NCI-H2196 treated with DMSO at 0.1 percent for 48 hours (cell line): ENCODE measurements around the gene TMEM89.
A peak's percentile ranks its signal among the peaks of the same experiment; 100 is the strongest.

Experiments
- DNase-seq: peaks from one replicate; lab custom pipeline; 2025; ENCODE audit not compliant: unreplicated experiment; lab: John Stamatoyannopoulos, UW

The TMEM89 gene, protein sequence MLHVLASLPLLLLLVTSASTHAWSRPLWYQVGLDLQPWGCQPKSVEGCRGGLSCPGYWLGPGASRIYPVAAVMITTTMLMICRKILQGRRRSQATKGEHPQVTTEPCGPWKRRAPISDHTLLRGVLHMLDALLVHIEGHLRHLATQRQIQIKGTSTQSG

GRCh38 chr3:48621461-48621869 is at the start of gene TMEM89:
Gene TMEM89 (minus strand): TSS chr3:48621769. CDS start chr3:48621756, 13 bp downstream.
- DNase-seq, result no peak

- no peak for DNase-seq
These were observed 43.4 kb upstream of the TMEM89 start for GRCh38 chr3:48664929-48665328.

GRCh38 chr3:48664313-48664644 is 42.7 kb upstream of the TMEM89 start:
- DNase-seq, result no peak

DNA sequence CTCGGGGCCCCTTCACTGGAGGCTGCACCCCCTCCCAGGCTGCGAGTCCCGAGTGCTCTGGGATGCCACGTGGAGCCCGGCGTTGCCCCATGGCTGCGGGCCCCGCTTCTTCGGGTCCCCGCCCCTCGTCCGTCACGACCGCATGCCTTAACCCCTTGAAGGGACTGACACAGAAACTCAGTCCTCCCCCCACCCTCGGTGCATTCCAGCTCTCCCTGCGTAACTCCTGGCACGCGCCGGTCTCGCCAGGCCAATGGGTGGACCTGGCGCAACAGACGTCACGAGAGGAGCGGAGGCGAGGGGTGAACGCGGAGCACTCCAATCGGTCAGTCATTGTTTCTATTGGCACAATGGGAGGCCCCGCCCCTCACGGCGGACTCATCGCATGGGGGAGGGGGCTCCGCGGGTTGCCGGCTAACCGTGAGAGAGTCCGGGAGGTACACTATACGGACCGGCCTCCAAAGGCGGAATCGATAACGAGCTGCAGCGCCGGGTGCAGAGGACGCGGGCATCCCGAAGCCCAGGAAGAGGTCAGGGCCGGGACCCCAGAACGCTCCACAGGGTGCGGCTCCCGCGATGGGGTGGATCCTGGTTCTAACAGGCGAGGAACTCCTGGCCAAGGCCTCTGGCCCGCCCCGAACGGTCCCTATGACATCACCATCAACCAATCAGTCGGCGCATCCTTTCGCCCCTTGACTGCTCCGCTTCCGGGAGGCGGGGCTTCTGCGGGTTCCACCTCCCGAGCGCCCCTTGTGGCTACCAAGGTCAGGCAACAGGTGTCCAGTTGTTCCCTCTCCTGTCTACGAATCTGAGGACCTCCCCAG is 42.1 kb upstream of the TMEM89 start:
- peak; percentile 82 for DNase-seq

DNA sequence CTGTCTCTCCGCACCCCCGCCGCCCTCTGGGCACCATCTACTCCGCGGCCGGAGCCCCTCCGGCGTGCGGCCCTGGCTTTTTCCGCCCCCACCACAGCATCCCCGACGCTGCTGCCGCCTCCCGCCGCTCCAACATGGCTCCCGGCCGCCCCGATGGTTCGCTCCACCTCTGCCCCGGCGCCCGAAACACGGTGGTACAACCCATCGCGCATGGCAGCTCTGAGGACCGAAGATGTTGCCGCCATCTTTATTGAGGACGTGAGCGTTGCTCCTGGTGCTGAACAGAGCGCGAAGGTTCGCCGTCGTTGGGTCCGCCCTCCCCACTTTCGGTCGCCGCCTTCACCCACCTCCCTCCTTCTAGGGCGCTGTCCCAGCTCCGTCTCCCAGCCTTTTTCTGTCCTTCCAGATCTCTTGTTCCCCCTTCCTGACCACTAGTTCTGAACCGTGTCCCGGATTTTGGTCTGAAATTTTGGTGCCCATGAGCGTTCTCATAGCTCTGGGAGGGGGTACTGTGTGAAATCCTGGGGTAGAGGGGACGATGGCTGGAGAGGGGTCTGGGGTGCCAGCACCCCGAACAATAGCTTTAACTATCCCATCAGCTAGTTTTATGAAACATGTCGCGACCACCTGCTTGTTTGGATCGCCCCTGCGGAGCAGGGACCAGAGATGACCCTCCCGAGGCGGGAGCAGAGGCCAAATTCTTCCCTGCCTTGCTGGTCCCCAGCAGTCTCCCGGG is 41.4 kb upstream of the TMEM89 start, which contains the start of gene CELSR3:
Gene CELSR3, minus strand, starts transcription at position 134 of the 736 bp plus-strand sequence. CDS start 252 bp downstream, outside the sequence.
- DNase-seq, result peak; percentile 27

DNA sequence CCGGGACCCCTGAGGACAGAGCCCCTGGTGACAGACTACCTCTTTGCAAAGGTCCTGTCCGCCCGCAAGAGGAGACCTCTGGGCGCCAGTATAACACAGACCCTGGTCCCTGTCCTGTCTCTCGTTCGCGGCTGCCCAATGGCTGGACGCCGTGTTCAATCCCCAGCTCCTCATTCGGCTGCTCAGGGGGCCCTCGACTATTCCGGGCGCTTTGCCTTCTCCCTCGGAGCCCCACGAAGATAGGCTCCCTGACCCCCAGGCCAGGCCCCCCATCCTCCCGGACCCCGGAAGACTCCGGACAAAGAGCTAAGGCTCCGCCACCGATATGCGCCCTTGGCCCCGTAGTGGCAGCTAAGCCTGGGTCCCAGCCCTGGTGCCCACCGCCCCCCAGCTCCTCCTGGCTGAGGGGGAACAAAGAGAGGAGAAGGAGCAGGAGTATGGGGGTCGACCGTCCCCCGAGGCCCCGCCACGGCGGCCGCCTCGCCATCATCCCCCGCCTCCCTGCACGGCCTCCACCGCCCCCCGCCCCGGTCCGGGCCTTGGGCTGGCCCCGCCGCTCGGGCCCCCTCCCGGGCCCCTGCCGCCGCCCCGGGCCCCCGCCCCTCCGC is 40.7 kb upstream of the TMEM89 start:
- DNase-seq, result no peak

- DNase-seq, result no peak
These were observed 40.1 kb upstream of the TMEM89 start for GRCh38 chr3:48661501-48662144.

- no peak for DNase-seq
These were observed 39.3 kb upstream of the TMEM89 start for GRCh38 chr3:48660800-48661400.

- DNase-seq, result no peak
These were observed 35.3 kb upstream of the TMEM89 start for GRCh38 chr3:48656841-48657281.

DNA sequence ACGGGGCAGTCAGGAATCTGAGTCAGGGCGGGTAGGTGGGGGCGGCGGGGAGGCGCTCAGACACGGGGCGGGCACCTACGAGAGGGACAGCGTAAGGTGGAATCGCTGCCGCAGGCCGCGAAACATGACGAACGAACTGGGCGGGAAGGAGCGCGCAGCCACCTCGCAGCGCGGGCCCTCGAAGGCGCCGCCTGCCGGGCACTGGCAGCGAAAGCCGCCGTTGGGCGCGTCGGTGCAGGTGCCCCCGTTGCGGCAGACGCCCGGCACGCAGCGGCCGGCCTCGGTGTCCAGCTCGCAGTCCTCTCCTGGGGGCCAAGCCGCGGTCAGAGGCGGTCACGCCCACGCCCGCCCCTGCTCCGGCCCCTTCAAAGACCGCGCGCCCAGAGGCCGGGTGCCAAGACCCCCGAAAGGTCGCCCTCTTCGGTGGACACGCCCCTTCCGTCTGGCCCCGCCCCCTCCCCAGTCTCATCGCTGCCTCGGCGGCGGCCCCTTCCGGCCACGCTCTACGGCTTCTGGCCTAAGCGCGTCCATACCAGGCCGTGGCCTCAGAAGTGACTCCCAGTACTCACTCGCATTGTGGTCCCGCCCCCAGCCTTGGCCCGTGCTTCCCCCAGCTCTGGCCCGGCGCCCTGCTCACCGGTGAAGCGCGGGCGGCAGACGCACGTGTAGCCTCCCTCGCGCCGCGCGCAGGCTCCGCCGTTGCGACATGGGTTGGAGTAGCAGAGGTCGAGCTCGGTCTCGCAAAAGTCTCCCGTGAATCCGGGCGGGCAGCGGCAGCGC is 34.7 kb upstream of the TMEM89 start:
- DNase-seq, result no peak

- DNase-seq, result no peak
These were observed 34.0 kb upstream of the TMEM89 start for GRCh38 chr3:48655606-48656005.

- no peak for DNase-seq
These were observed 33.5 kb upstream of the TMEM89 start for GRCh38 chr3:48655063-48655462.

DNA sequence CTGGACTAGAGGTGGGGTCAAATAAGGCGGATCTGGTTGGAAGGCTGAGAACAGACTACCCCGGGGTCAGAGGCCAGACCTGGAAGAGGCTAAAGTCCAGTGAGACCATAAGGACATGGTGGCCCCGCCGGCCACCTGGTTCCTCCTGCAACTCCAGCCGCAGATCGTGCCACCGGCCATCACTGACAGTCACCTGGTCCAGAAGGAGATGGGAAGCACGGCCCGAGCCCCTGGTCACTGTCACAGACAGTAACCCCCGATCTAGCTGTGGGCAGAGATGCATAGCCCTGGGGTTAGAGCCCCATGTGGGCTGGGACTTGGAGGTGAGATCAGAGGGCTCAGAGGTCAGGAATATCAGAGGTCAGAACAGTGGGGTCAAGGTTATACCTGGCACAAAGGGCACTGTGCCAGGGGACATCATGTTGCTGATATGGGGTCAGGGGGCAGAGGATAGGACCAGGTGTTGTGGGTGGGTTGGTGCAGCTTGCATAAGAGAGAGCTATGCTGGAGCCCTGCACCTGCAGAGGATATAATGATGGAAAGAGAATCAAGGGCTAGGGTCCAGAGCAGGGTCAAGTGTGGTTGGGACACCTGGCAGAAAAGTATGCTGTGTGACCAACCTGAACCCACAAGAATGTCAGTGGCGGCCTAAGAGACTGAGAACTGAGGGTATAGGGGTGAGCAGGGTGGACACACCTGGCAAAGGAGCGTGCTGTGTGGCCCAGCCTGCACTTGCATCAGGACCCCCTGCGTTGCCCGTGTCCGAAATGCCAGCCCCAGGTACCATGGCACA is 31.6 kb upstream of the TMEM89 start:
- DNase-seq, result no peak

- no peak for DNase-seq
These were observed 30.2 kb upstream of the TMEM89 start for GRCh38 chr3:48651771-48652170.

DNA sequence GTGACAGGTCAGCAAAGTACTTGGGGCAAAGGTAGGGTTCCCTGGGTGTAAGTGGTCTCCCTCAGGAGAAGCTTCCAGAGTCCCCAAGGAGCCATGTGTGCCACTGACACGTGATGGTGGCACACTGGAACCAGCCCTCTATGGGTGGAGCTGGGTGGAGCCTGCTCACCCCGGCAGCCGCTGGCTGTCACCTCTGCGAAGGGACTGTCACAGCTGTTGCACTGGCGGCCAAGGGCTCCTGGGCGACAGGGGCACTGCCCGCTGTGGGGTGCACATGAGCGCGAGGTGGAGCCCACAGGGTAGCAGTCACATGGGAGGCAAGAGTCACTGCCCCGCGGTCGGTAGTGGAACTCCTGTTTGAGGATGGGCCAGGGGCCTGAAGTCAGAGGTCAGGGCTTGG is 29.2 kb upstream of the TMEM89 start:
- DNase-seq, result no peak

DNA sequence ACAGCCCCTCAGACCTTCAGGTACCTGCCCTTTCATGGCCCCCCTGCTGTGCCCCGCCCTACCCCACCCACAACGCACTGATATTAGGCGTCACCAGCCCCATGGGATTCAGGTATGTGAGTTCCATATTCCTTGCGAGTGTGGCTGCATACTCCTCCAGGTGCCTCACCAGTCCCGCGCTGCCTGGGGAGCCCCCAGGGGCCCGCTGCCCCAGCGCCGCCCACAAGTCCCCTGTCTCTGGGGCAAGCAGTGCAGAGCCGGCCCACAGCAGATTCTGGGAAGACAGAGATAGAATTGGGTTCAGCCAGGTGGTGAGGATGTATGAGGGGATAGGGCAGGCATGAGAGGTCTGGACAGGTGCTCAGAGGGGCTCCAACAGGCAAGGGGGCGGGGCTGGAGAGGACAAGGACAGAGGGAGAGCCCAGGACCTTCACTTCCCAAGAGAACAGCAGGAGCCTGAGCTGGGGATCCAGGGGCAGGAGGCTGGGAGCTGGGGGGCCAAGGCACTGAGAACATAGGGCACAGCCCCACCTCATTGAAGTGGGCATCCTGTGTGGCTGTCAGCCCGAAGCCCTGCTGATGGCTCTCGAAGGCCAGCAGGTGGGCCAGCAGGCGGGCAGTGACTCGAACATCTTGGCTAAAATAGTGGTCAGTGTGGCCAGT is 26.8 kb upstream of the TMEM89 start:
- DNase-seq, result no peak

GRCh38 chr3:48647714-48648113 is 26.1 kb upstream of the TMEM89 start:
- no peak for DNase-seq
